Glomerular visceral epithelial cell (primary cell): ENCODE results near the gene ANP32A.

Experiments used
- DNase-seq: peaks from one replicate; pipeline ENCODE4 v3.0.0-alpha.2; 2016; ENCODE audit errors: extremely low spot score

Gene ANP32A

GRCh38 chr15:68743256-68743655 is 77.4 kb downstream of the ANP32A start:
- no peak for DNase-seq

GRCh38 chr15:68739390-68740080 is 81.2 kb downstream of the ANP32A start:
- no peak for DNase-seq

- no peak for DNase-seq
Observed at GRCh38 chr15:68735610-68736009, 85.1 kb downstream of the ANP32A start.

GRCh38 chr15:68734881-68735280 is 85.8 kb downstream of the ANP32A start:
- DNase-seq, result no peak

GRCh38 chr15:68734352-68734751 is 86.3 kb downstream of the ANP32A start:
- no peak for DNase-seq

GRCh38 chr15:68733666-68734065 is 87.0 kb downstream of the ANP32A start:
- DNase-seq, result no peak

- DNase-seq, result no peak
Observed at GRCh38 chr15:68732451-68732850, 88.2 kb downstream of the ANP32A start.

- no peak for DNase-seq
Observed at GRCh38 chr15:68730976-68731897, 89.5 kb downstream of the ANP32A start.

GRCh38 chr15:68730471-68730919 is 90.2 kb downstream of the ANP32A start:
- peak; percentile 51 for DNase-seq

- DNase-seq, result peak; percentile 87
Observed at GRCh38 chr15:68729789-68730411, 90.8 kb downstream of the ANP32A start.
